Mesenchymal stem cell (in vitro differentiated cells and primary cell): ENCODE results near the gene ARMC9.
"Not testable (repeated sequence)": the region's sequence is repeated elsewhere in the genome, so short reads cannot be mapped to it uniquely, and the experiment has no call there.

Experiments
- DNase-seq: peaks from one replicate; pipeline ENCODE4 v3.0.0-alpha.2; 2013
- H2AFZ ChIP-seq: one replicate; pipeline ENCODE4 v1.6.1; 2013; ENCODE audit warnings: low read depth, mild to moderate bottlenecking, control low read depth, inconsistent platforms, low read length, moderate library complexity
- H2AK5ac ChIP-seq: 2 replicates; pipeline ENCODE4 v1.6.1; 2013; ENCODE audit warnings: low read length, moderate library complexity, mild to moderate bottlenecking, inconsistent platforms; ENCODE audit not compliant: severe bottlenecking
- H2BK120ac ChIP-seq: one replicate; pipeline ENCODE4 v1.6.1; 2013; ENCODE audit warnings: low read depth, mild to moderate bottlenecking, inconsistent platforms, low read length, moderate library complexity
- H2BK12ac ChIP-seq, 2 experiments: one replicate each; pipeline ENCODE4 v1.6.1; 2013; ENCODE audit warnings: inconsistent platforms in 2 of 2, low read length in 2 of 2, mild to moderate bottlenecking in 2 of 2, moderate library complexity in 2 of 2, control low read depth in 1 of 2
- H2BK15ac ChIP-seq: one replicate; pipeline ENCODE4 v1.6.1; 2013; ENCODE audit warnings: mild to moderate bottlenecking, low read depth, inconsistent platforms; ENCODE audit not compliant: poor library complexity, severe bottlenecking
- H2BK5ac ChIP-seq: 2 replicates; pipeline ENCODE4 v1.6.1; 2013; ENCODE audit warnings: low read depth, mild to moderate bottlenecking, low read length, control low read depth, inconsistent platforms; ENCODE audit not compliant: poor library complexity, severe bottlenecking
- H3K14ac ChIP-seq, 2 experiments: one replicate each; pipeline ENCODE4 v1.6.1; 2013; ENCODE audit warnings: inconsistent platforms in 2 of 2, low read length in 2 of 2, control low read depth in 1 of 2, mild to moderate bottlenecking in 1 of 2, moderate library complexity in 1 of 2
- H3K18ac ChIP-seq, 2 experiments: one replicate each; pipeline ENCODE4 v1.6.1; 2013; ENCODE audit warnings: inconsistent platforms in 2 of 2, low read length in 2 of 2, control low read depth in 1 of 2, low read depth in 1 of 2, mild to moderate bottlenecking in 1 of 2
- H3K23ac ChIP-seq, 2 experiments: one replicate each; pipeline ENCODE4 v1.6.1; 2013; ENCODE audit warnings: inconsistent platforms in 2 of 2, low read length in 2 of 2, mild to moderate bottlenecking in 2 of 2, moderate library complexity in 2 of 2, control low read depth in 1 of 2
- H3K27ac ChIP-seq: 2 replicates; pipeline ENCODE4 v1.5.1; 2013; ENCODE audit warnings: mild to moderate bottlenecking, moderate library complexity, low read length, control low read depth, inconsistent platforms; ENCODE audit not compliant: poor library complexity, severe bottlenecking
- H3K27me3 ChIP-seq, 2 experiments: 2 replicates each; pipeline versions ENCODE4 v1.6.1 to v1.7.0; 2013; ENCODE audit warnings: low read length in 2 of 2, mild to moderate bottlenecking in 2 of 2, moderate library complexity in 2 of 2, control low read depth in 1 of 2, inconsistent platforms in 1 of 2; ENCODE audit not compliant: control insufficient read depth in 1 of 2, insufficient read depth in 1 of 2
- H3K36me3 ChIP-seq, 2 experiments: 2 replicates each; pipeline versions ENCODE4 v1.6.1 to v1.7.0; 2013; ENCODE audit warnings: low read length in 2 of 2, control low read depth in 1 of 2, inconsistent platforms in 1 of 2, low read depth in 1 of 2, mild to moderate bottlenecking in 1 of 2; ENCODE audit not compliant: insufficient read depth in 2 of 2, control insufficient read depth in 1 of 2
- H3K4ac ChIP-seq, 2 experiments: one replicate each; pipeline ENCODE4 v1.6.1; 2013; ENCODE audit warnings: inconsistent platforms in 2 of 2, low read length in 2 of 2, mild to moderate bottlenecking in 2 of 2, moderate library complexity in 2 of 2, control low read depth in 1 of 2, low read depth in 1 of 2
- H3K4me1 ChIP-seq: 2 replicates; pipeline ENCODE4 v1.6.1; 2013; ENCODE audit warnings: low read depth, low read length, control low read depth; ENCODE audit not compliant: control insufficient read depth, insufficient read depth
- H3K4me2 ChIP-seq: 2 replicates; pipeline ENCODE4 v1.6.1; 2013; ENCODE audit warnings: low read length, mild to moderate bottlenecking, inconsistent platforms; ENCODE audit not compliant: poor library complexity, severe bottlenecking
- H3K4me3 ChIP-seq, 2 experiments: 2 replicates each; pipeline versions ENCODE4 v1.5.1 to v1.7.0; 2013; ENCODE audit warnings: low read length in 2 of 2, mild to moderate bottlenecking in 2 of 2, control low read depth in 1 of 2, low read depth in 1 of 2; ENCODE audit not compliant: insufficient read depth in 1 of 2
- H3K79me1 ChIP-seq: replicated peaks from 2 replicates; pipeline ENCODE4 v1.6.1; 2013; ENCODE audit warnings: mild to moderate bottlenecking, control low read depth, low read length, inconsistent platforms; ENCODE audit not compliant: poor library complexity, severe bottlenecking
- H3K9ac ChIP-seq: 2 replicates; pipeline ENCODE4 v1.7.0; 2013; ENCODE audit warnings: mild to moderate bottlenecking, low read length, moderate library complexity
- H3K9me3 ChIP-seq: 2 replicates; pipeline ENCODE4 v1.7.0; 2013; ENCODE audit warnings: mild to moderate bottlenecking, low read length; ENCODE audit not compliant: control insufficient read depth
- H4K8ac ChIP-seq: one replicate; pipeline ENCODE4 v1.6.1; 2013; ENCODE audit warnings: inconsistent platforms, mild to moderate bottlenecking, low read length, moderate library complexity
- H4K91ac ChIP-seq: one replicate; pipeline ENCODE4 v1.6.1; 2013; ENCODE audit warnings: mild to moderate bottlenecking, low read length, inconsistent platforms
- WGBS: methylation state at CpG from one replicate; pipeline ENCODE4 v1.1.7; 2013; ENCODE audit warnings: mixed read lengths; 5-methylcytosine and 5-hydroxymethylcytosine counted together

ARMC9 gene

GRCh38 chr2:231300722-231301076 is 102.3 kb downstream of the ARMC9 start:
- Histone ChIP-seq H3K36me3 (peaks cover 13 to 86% of the 10 kb centered on the region in 2 experiments), H3K4me1 (peaks cover 17% of the 10 kb centered on the region)
- 100% methylated on average over 2 of the region's 3 CpGs for WGBS

GRCh38 chr2:231304259-231304658 is 105.8 kb downstream of the ARMC9 start:
- H2AK5ac ChIP-seq, DNase-seq, H3K4ac ChIP-seq, H3K4me2 ChIP-seq, H4K8ac ChIP-seq, H3K27ac ChIP-seq, H3K23ac ChIP-seq, H2AFZ ChIP-seq, H2BK120ac ChIP-seq, H3K18ac ChIP-seq, H3K79me1 ChIP-seq, H3K4me3 ChIP-seq, H2BK15ac ChIP-seq, H2BK12ac ChIP-seq, H3K14ac ChIP-seq, H3K9ac ChIP-seq, H3K9me3 ChIP-seq, H2BK5ac ChIP-seq, H4K91ac ChIP-seq, H3K27me3 ChIP-seq: not testable (repeated sequence)
- Histone ChIP-seq H3K36me3 (peaks cover 26 to 85% of the 10 kb centered on the region in 2 experiments), H3K4me1 (peaks cover 17% of the 10 kb centered on the region)
- WGBS: 98% methylated on average over 5 of the region's 6 CpGs

More at GRCh38 chr2:231300722-231301076, 102.3 kb downstream of the ARMC9 start:
- Histone ChIP-seq H3K18ac (peak overlapping the region in 1 of 2 experiments; percentile 24), H2BK5ac (peak overlapping the region; percentile 33), H2BK120ac (no peak overlapping the region), H3K9me3 (no peaks in the 10 kb centered on the region), H2AFZ (no peak overlapping the region), H3K4ac (no peak overlapping the region), H4K8ac (no peak overlapping the region), H3K79me1 (peaks cover 11% of the 10 kb centered on the region), H3K27me3 (no peaks in the 10 kb centered on the region), H2AK5ac (no peak overlapping the region), H3K14ac (no peak overlapping the region), H3K4me2 (no peak overlapping the region), H3K27ac (peak overlapping the region; percentile 74), H3K23ac (no peak overlapping the region), H3K4me3 (no peak overlapping the region), H3K9ac (no peak overlapping the region), H2BK12ac (no peak overlapping the region), H2BK15ac (no peak overlapping the region), H4K91ac (no peak overlapping the region)
- DNase-seq: no peak

DNA sequence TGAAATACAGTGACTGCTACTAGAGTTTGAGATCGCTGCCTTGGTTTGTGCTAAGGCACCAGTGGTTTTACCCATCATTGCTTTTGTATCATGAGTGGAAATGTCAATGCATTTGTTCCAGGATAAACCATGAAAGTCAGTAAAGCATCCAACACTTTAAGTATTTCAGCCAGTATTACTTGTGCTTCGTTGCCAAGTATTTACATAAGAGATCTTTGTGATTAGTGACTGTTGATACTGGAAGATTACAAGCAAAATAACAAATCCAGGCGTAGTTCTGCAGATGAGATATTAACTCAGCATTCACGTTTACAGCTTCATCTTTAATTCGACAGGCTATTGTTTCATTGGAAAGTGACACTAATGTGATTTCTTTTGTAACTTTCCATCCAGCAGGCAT is 106.8 kb downstream of the ARMC9 start:
- 96% methylated on average over 5 of the region's 5 CpGs for WGBS
- H3K27me3 ChIP-seq: no peaks in the 10 kb centered on the region
- peaks cover 2% of the 10 kb centered on the region for H3K79me1 ChIP-seq
- no peak overlapping the region for H3K4me2 ChIP-seq
- DNase-seq: no peak
- peaks cover 26 to 75% of the 10 kb centered on the region in 2 experiments for H3K36me3 ChIP-seq
- no peak overlapping the region for H3K23ac ChIP-seq
- H3K18ac ChIP-seq: no peak overlapping the region
- H2AK5ac ChIP-seq: no peak overlapping the region
- no peak overlapping the region for H2BK5ac ChIP-seq
- no peak overlapping the region for H2BK120ac ChIP-seq
- H3K4me1 ChIP-seq: peaks cover 14% of the 10 kb centered on the region
- H3K4me3 ChIP-seq: no peak overlapping the region
- H3K14ac ChIP-seq: no peak overlapping the region
- H3K4ac ChIP-seq: no peak overlapping the region
- no peaks in the 10 kb centered on the region for H3K9me3 ChIP-seq
- H2AFZ ChIP-seq: no peak overlapping the region
- no peak overlapping the region for H4K8ac ChIP-seq
- H4K91ac ChIP-seq: no peak overlapping the region
- H2BK15ac ChIP-seq: no peak overlapping the region
- H3K9ac ChIP-seq: no peak overlapping the region
- no peak overlapping the region for H3K27ac ChIP-seq
- no peak overlapping the region for H2BK12ac ChIP-seq

DNA sequence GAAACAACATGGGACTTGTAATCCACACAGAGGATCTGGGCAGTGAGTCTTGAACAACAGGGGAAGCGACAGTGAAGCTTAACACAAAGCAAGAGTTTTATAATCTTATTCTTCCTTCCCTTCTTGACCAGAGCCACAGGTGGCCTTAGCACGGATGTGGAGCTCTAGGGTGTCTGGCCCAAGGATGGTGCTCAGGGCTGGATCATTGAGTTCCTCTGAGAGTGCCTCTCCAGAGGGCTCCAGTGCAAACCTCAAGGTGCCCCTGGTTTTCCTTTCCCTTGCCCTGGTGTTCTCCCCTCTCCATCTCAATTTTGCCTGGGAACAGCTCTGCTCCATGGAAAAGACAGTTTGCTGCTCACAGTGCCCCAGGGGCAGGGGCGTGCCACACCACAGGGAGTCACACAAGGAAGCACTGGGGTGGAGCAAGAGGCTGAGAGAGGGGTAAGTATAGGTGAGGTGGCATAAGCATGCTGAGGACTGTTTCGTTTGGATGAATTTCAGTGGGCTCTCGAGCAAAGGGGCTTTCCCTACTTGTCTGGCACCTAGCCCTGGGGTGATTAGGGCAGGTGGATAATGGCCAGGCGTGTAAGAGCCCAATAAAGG is 108.5 kb downstream of the ARMC9 start:
- Histone ChIP-seq H3K27ac (no peak overlapping the region), H3K14ac (no peak overlapping the region), H3K4ac (no peak overlapping the region), H2BK15ac (no peak overlapping the region), H3K4me1 (peaks cover 10% of the 10 kb centered on the region), H3K23ac (no peak overlapping the region), H3K4me2 (no peak overlapping the region), H3K9me3 (no peaks in the 10 kb centered on the region), H4K91ac (no peak overlapping the region), H4K8ac (no peak overlapping the region), H2AK5ac (no peak overlapping the region), H3K9ac (no peak overlapping the region), H2BK120ac (no peak overlapping the region), H2AFZ (no peak overlapping the region), H2BK5ac (no peak overlapping the region), H3K4me3 (no peak overlapping the region), H3K36me3 (peaks cover 30 to 69% of the 10 kb centered on the region in 2 experiments), H3K79me1 (peaks cover 2% of the 10 kb centered on the region), H3K18ac (no peak overlapping the region), H2BK12ac (no peak overlapping the region), H3K27me3 (no peaks in the 10 kb centered on the region)
- no peak for DNase-seq
- WGBS: 82% methylated on average over 6 of the region's 6 CpGs
